ENCODE results near the gene BCL2L12.

Gene BCL2L12

DNA sequence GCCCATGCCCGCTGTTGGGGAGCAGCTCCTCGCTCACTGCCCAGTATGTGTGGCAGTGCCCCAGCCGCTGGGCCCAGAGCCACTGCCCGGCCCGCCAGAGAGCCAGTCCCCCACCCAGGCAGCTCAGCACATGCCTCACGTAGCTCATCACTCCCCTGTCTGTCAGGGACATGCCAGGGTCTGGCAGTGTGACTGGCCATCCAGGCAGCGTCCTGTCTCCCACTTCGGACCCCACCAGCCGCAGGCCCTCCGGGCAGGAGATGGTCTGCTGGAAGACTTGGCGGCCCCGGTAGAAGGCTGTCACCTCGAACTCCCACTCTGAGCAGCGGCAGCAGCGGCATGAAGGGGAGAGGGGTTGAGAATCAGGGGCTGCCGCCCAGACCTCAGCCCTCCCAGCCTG is 3.7 kb upstream of the BCL2L12 start:
- DNase-seq (ENCODE audit: low read depth in 1 of 2, low spot score in 1 of 2) = no peak

DNA sequence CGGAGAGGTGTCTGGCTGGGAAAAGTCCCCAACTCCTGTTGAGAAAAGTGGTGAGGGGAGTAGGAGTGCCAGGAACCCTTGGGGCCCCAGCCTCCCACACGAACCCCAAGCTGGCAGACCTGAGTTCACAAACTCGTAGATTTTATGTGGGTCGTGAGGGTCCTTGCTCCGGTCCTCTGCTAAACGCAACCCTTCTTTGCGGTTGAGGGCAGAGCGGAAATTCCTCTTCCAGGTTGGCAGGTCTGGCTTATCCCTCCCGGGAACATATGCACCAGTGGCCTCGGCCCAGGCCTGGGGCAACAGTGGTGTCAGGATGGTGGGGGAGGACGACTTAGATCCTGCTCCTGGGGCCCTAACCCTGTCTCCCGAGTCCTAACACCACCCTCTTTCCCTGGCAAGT is 2.5 kb upstream of the BCL2L12 start:
- no peak for DNase-seq (ENCODE audit: low read depth in 1 of 2, low spot score in 1 of 2)

DNA sequence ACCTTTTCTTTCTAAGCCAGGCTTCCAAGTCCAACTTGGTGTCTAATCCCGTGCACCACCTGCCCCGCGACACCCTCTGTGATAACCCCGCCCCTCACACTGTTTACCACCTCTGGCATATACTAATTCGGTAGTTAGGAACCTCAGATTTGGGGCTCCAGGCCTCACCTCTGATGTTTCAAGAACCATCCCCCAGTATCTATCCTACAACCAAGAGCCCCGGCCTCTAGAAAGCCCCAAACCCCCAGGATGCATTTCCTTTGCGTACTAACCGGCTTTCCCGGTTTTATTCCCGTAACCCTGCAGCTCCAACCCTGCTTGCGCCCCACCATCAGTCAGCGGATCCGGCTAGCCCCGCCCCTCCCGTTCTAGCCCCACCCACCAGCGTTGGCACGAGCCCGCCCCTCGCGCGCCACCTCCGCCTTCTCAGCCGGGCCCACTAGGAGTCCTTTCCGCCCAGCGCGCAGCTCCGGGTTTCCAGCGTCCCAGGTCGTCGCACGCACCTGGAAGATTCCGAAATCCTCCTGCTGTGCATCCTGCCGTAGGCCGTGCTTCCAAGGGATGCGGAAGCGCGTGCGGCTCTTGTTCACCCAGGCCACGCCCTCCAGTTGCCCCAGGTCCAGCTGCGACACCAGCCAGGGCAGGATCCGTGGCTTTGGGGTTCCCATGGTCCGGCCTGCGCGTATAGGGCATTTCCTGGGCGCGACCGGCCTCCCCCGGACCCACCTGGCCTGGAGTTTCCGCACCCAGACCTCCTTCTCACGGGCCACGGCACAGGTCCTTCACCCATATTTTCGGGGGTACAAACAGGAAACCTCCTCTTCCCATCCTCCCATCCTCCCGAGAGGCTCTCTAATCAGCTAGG is 1.3 kb upstream of the BCL2L12 start:
- peak; percentile 84 to 86 for DNase-seq (ENCODE audit: low read depth in 1 of 2, low spot score in 1 of 2)

GRCh38 chr19:49665036-49665350 is 740 bp upstream of the BCL2L12 start:
- no peak for DNase-seq (ENCODE audit: low read depth in 1 of 2, low spot score in 1 of 2)

DNA sequence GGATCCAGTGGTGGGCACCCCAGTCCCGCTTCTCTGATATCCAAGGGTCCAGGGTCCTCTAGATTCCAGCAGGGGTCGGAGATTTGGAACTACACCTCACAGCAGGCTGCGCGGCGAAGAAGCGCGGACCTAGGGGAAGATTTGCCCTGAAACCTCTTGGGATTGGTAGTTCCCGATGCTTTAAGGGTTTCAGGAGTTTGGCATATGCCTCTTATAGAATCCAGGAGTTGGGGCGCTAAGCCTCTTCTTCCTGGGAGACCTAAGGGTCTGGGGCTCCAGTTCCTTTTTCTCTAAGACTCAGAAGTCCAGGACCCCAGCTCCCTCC is 349 bp downstream of the BCL2L12 start:
- no peak for DNase-seq (ENCODE audit: low read depth in 1 of 2, low spot score in 1 of 2)

DNA sequence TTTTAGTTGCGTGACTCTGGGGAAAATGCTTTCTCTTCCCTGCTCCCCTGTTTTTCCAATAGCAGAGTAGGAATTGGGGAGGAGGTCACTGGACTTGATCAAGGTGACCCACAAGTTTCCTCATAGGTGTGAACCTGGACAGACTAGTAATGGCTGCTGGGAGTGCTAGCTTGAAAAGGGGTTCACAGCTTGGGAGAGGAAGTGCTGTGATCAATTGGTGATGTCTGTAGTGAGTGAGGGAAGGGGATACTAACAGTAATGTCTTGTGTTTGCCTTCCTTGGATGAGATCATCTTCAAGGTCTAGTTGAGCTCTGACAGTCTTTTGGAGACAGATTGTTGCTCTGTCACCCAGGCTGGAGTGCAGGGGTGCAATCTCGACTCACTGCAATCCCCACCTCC is 1.7 kb downstream of the BCL2L12 start:
- no peak for DNase-seq (ENCODE audit: low read depth in 1 of 2, low spot score in 1 of 2)

GRCh38 chr19:49669516-49669915 is 3.8 kb downstream of the BCL2L12 start:
- DNase-seq (ENCODE audit: low read depth in 1 of 2, low spot score in 1 of 2) = no peak

GRCh38 chr19:49672131-49672919 is 6.6 kb downstream of the BCL2L12 start:
- peak in 1 of 2 donors; percentile 54 for DNase-seq (ENCODE audit: low read depth in 1 of 2, low spot score in 1 of 2)

GRCh38 chr19:49676136-49676783 is 10.5 kb downstream of the BCL2L12 start:
- DNase-seq (ENCODE audit: low read depth in 1 of 2, low spot score in 1 of 2) = peak in 1 of 2 donors; percentile 68

DNA sequence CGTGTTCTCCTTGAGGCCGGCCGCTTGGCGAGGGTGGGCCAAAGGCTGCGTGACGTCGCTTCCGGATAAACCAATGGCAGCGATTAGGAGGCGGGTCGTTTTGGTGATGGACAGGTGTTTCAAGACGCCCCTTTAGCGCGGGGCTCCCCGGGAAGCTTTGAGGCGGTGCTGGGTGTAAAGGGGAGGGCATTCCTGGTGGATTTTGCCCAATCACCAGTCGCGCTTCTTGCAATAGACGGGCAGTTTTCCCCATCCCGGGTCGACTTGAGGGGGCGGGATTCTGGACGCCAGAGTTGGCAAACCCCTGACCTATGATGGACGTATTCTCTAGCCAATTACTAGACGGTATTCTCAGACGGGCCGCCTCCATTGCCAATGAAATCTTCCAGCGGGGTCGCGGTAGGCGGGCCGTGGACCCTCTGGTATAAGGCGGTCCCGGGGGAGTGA is 11.1 kb downstream of the BCL2L12 start:
- peak; percentile 97 to 100 for DNase-seq (ENCODE audit: low read depth in 1 of 2, low spot score in 1 of 2)

DNA sequence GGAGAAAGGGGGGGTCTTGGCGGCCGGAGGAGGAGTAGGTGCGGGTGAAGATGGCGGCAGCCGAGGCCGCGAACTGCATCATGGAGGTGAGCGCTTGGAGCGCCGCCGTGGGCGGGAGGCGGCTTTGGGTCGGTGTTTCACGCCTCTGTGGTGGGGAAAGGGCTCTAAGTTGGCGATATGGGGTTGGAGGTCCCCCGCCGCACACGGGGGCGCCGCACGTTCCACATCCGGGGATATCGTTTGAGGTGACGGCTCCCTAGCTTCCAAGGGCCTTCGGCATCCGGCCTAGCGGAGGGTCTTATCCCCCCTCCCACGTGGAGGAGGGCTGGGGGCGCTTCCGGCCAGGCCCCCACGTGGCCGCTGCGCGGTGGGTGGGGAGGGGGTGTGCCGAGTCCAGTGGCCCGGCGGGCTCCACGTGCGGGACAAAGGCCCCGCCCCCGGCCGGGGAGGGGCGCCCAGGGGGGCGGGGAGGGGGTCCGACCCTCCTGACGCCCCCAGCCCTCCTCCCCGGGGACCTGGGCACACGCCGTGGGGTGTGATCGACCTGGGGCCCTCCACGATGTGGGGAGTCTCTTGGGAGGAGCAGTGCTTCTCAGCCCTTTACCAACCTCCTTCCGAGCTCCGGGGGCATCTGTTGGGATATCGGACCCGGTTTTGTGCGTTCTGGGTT is 11.6 kb downstream of the BCL2L12 start, which contains the start of gene PRMT1:
Gene PRMT1 (plus strand): TSS at position 41 of the 670 bp plus-strand sequence. CDS start 10 bp downstream, at position 51.
- no peak for DNase-seq (ENCODE audit: low read depth in 1 of 2, low spot score in 1 of 2)

DNA sequence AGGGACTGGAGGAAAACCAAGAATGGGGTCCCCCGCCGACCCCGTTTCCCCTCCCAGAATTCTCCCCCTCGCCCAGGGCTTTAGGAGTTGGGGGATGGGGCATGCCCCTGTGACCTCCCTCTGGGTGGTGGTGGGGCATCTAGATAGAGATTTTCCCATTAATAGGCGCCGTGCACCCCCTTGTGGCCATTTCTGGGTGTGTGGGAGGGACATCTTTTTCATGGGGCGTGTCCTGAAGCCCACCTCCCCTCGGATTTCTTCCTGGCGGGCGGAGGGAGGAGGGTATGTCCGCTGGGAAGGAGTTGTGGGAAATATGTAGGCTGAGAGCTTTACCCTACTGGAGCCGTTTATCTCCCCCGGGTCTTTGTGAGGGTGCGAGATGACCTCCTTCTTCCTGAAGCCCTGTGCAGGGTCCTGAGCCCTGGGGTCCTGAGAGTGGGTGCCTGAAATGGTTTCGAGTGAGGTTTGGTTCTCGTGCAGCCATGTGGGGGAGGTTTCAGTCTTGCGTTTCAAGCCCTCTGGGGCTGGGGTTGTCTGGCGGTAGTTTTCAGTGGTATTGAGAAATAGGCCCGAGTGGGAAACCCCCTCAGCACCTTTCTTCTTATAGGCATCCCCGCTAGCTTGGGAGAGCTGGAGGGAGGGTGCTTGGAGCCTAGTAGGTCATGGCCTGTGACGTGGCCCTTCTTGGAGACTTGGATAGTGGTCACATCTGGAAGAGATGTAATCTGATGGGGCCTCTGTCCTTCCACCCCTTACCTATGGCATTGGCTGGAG is 12.4 kb downstream of the BCL2L12 start:
- peak; percentile 64 to 74 for DNase-seq (ENCODE audit: low read depth in 1 of 2, low spot score in 1 of 2)

- DNase-seq (ENCODE audit: low read depth in 1 of 2, low spot score in 1 of 2) = no peak
Observed at GRCh38 chr19:49678985-49679770, 13.4 kb downstream of the BCL2L12 start.

DNA sequence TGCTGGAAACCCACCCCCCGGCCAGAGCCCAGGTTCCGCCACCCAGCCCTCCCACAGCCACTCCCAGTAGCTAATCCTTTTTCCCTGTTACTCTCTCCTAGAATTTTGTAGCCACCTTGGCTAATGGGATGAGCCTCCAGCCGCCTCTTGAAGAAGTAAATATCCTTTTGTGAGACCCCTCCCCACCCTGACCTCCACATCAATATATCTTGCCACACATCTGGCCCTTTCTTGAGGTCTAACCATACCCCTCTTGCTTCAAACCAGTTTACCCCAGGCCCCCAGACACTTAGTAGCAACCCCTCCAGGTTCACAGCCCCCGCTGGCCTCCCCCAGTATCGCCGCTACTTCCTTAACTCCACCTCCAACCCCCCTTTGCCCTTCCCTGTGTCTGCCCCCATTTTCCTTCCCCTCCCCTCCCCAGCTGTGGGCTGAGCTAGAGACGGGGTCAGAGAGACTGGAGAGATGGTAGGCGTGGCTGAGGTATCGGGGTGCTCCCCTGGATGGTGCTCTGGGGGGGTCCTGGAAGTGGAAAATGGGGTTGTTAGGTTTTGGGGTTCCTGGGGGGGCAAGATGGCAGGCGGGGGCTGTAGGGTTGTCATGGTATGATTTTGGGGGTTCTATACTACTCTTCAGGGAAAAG is 14.2 kb downstream of the BCL2L12 start:
- no peak for DNase-seq (ENCODE audit: low read depth in 1 of 2, low spot score in 1 of 2)

GRCh38 chr19:49680421-49681351 is 15.0 kb downstream of the BCL2L12 start:
- peak; percentile 88 to 95 for DNase-seq (ENCODE audit: low read depth in 1 of 2, low spot score in 1 of 2)

- DNase-seq (ENCODE audit: low read depth in 1 of 2, low spot score in 1 of 2) = no peak
Observed at GRCh38 chr19:49681830-49682229, 16.1 kb downstream of the BCL2L12 start.

DNA sequence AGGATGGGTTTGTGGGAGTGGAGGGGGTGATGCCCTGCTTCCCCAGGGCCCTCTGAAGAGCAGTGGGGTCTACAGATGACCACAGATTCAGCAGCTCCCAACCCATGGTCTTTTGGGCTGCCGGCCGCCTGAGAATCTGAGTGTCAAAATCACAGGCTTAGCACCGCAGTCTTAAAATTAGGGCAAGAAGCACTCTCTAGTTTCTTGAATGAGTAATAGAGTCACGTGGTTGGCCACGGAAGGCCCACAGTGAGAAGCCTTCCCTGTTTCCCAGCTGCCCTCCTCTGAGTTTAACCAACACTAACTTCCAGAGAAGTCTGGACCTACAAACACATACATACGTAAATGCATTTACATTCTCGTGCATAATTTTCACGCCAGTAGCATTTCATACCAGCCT is 16.5 kb downstream of the BCL2L12 start:
- DNase-seq (ENCODE audit: low read depth in 1 of 2, low spot score in 1 of 2) = no peak

- no peak for DNase-seq (ENCODE audit: low read depth in 1 of 2, low spot score in 1 of 2)
Observed at GRCh38 chr19:49683814-49684250, 18.1 kb downstream of the BCL2L12 start.
